Right atrium auricular region (tissue), 2 donors: ENCODE data around the gene RPTOR. TPM values are rescaled to one million over a fixed set of nuclear protein-coding genes. Genes with fewer than 3 reads are reported as not detected.

Source experiments
- DNase-seq: peaks from one replicate; pipeline ENCODE4 v3.0.0-alpha.2; 2019; ENCODE audit warnings: low spot score
- H3K27ac ChIP-seq, 2 donors: fragments of 200-600 bp; sonication (generic); 1 replicate in 1 of 2; 2 replicates in 1 of 2; pipeline ENCODE4 v1.5.1; 2016 to 2019
- H3K27me3 ChIP-seq, 2 donors: fragments of 200-600 bp; sonication (generic); one replicate each; pipeline versions ENCODE4 v1.5.1 to v1.6.0; 2017 to 2019
- H3K36me3 ChIP-seq: fragments of 200-600 bp; sonication (generic); one replicate; pipeline ENCODE4 v1.5.1; 2016
- H3K4me1 ChIP-seq, 2 donors: fragments of 200-600 bp; sonication (generic); one replicate each; pipeline versions ENCODE4 v1.5.1 to v1.6.0; 2017 to 2019
- H3K4me3 ChIP-seq, 2 donors: fragments of 200-600 bp; sonication (generic); 1 replicate in 1 of 2; 2 replicates in 1 of 2; pipeline ENCODE4 v1.5.1; 2017 to 2019; ENCODE audit warnings: mild to moderate bottlenecking in 1 of 2, moderate library complexity in 1 of 2
- H3K9me3 ChIP-seq, 2 donors: fragments of 200-600 bp; sonication (generic); one replicate each; pipeline ENCODE4 v1.5.1; 2019
- total RNA-seq, 2 donors: library from RNA; depleted of rRNA; stranded (reverse); fragments of >200 nt; gene quantifications; one replicate each; pipeline ENCODE4 v1.1.0, GENCODE V29; 2016
- TF ChIP-seq, protein P1 (sequence below), 2 donors: fragments of 200-600 bp; sonication (generic); IDR thresholded peaks; one replicate each; pipeline ENCODE4 v1.5.1; 2019; ENCODE audit warnings: antibody characterized with exemption in 2 of 2

RPTOR gene
- total RNA-seq, 2 donors from 2014 or later, result 19.9 to 22.6 TPM

DNA sequence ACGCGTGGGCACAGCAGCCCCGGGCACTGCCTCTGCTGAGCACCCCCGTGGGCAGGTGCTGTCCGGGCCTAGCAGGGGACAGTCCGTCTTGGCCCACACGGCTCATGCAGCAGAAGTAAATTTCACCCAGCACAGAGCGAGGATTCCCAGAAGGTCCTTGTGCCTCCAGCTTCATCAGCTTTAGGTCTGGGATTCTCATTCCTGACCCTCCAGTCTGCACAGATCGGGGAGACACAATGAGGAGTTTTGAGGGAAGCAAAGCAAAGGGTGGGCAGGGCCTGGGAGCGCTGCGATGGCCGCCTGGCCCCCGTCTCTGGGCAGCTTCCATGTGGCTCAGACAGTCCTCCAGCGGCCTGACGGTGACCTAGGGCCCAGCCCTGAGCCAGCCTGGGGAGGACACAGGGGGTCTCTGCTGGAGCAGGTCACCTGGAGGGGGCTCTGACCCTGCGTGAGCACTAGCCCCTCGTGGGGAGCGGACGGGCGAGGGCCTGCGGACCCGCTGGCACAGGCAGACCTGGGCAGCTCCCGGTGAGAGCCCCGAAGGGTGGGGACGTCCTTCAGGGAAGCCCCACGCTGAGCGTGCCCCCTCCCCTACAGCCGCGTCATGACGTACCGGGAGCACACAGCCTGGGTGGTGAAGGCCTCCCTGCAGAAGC lies 416.3 kb downstream of the RPTOR start:
- DNase-seq, result no peak

GRCh38 chr17:80961541-80962330 lies 417.1 kb downstream of the RPTOR start:
- Histone ChIP-seq H3K9me3 (no peaks in the 10 kb centered on the region), H3K4me3 (no peak overlapping the region), H3K27me3 (no peaks in the 10 kb centered on the region), H3K27ac (peak overlapping the region; percentile 92), H3K4me1 (peaks cover 0 to 39% of the 10 kb centered on the region in 2 donors), H3K36me3 (peaks cover 9% of the 10 kb centered on the region)
- TF ChIP-seq, protein P1, sequence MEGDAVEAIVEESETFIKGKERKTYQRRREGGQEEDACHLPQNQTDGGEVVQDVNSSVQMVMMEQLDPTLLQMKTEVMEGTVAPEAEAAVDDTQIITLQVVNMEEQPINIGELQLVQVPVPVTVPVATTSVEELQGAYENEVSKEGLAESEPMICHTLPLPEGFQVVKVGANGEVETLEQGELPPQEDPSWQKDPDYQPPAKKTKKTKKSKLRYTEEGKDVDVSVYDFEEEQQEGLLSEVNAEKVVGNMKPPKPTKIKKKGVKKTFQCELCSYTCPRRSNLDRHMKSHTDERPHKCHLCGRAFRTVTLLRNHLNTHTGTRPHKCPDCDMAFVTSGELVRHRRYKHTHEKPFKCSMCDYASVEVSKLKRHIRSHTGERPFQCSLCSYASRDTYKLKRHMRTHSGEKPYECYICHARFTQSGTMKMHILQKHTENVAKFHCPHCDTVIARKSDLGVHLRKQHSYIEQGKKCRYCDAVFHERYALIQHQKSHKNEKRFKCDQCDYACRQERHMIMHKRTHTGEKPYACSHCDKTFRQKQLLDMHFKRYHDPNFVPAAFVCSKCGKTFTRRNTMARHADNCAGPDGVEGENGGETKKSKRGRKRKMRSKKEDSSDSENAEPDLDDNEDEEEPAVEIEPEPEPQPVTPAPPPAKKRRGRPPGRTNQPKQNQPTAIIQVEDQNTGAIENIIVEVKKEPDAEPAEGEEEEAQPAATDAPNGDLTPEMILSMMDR (IDR thresholded peaks at IDR 0.05), result no peak
- no peak for DNase-seq

More for the DNA sequence above, 416.3 kb downstream of the RPTOR start:
- Histone ChIP-seq H3K4me1 (peaks cover 0 to 39% of the 10 kb centered on the region in 2 donors), H3K36me3 (peaks cover 9% of the 10 kb centered on the region), H3K4me3 (no peak overlapping the region), H3K9me3 (no peaks in the 10 kb centered on the region), H3K27ac (peak overlapping the region; percentile 92), H3K27me3 (no peaks in the 10 kb centered on the region)
- TF ChIP-seq, protein P1 (IDR thresholded peaks at IDR 0.05), result no peak

GRCh38 chr17:80962356-80963329 lies 418.0 kb downstream of the RPTOR start:
- no peaks in the 10 kb centered on the region for H3K27me3 ChIP-seq
- no peak overlapping the region for H3K4me3 ChIP-seq
- TF ChIP-seq, protein P1 (IDR thresholded peaks at IDR 0.05), result no peak
- DNase-seq, result no peak
- H3K4me1 ChIP-seq, result peaks cover 0 to 39% of the 10 kb centered on the region in 2 donors
- no peaks in the 10 kb centered on the region for H3K9me3 ChIP-seq
- peak overlapping the region in 1 of 2 donors; percentile 92 for H3K27ac ChIP-seq
- H3K36me3 ChIP-seq, result peaks cover 9% of the 10 kb centered on the region

DNA sequence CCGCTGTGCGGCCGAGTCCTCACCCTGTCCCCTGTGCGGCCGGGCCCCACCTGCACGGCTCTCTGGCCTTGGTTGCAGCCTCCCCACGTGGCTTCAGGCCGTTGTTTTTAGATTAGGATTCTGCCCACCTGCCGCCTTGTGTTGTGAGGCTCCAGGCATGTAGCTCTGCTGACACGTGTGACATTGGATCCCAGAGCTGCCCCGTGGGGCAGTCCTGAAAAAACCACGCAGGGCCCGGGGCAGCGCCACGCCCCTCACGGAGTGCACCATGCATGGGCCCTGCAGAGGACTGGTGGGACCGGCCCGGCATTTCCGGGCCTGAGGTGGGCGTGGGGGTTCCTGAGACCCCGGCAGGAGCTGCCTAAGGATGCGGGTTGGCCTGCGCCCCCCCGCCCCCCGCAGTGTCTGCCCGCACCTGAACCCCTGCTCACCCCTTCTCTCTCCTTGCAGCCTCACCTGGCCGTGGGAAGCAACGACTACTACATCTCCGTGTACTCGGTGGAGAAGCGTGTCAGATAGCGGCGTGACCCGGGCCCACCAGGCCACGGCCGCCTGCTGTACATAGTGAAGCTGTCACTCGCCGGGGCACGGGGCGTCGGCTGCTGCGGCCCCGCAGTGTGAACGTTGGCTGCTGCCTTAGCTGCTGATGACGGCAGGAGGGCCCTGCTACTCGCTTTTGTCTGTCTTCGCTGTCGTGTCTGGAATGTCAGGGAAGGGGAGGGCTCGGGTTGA lies 419.3 kb downstream of the RPTOR start:
- TF ChIP-seq, protein P1 (IDR thresholded peaks at IDR 0.05), result no peak
- Histone ChIP-seq H3K27me3 (no peaks in the 10 kb centered on the region), H3K4me3 (no peak overlapping the region), H3K4me1 (peaks cover 0 to 39% of the 10 kb centered on the region in 2 donors), H3K36me3 (peaks cover 9% of the 10 kb centered on the region), H3K27ac (no peak overlapping the region), H3K9me3 (no peaks in the 10 kb centered on the region)
- no peak for DNase-seq

GRCh38 chr17:80964544-80964856 lies 419.9 kb downstream of the RPTOR start:
- H3K4me1 ChIP-seq, result peaks cover 0 to 37% of the 10 kb centered on the region in 2 donors
- H3K4me3 ChIP-seq, result no peak overlapping the region
- H3K27me3 ChIP-seq, result no peaks in the 10 kb centered on the region
- no peak for DNase-seq
- TF ChIP-seq, protein P1 (IDR thresholded peaks at IDR 0.05), result no peak
- H3K36me3 ChIP-seq, result peaks cover 9% of the 10 kb centered on the region
- no peaks in the 10 kb centered on the region for H3K9me3 ChIP-seq
- H3K27ac ChIP-seq, result no peak overlapping the region
